Left cardiac atrium (tissue), 2 donors: ENCODE results near the gene SEMA6C. TPM values are rescaled to one million over a fixed set of nuclear protein-coding genes. Genes with fewer than 3 reads are reported as not detected.

Experiments
- total RNA-seq, 2 donors: library from RNA; stranded (reverse); fragmentation: NEBNext Ultra II Directional; extraction: Animal tissue kit (Norgen Biotek cat#: 25700); gene quantifications; one replicate each; pipeline ENCODE4 v1.2.1, GENCODE V29; 2021
- donor health status: DM: no; HTN: yes; CAD: no; lungs with severe emphysema.
- donor health status: DM: yes; HTN: yes; CAD: no.

SEMA6C gene
- total RNA-seq, 2 donors from 2014 or later = 23.6 to 37.0 TPM

Other genes starting within 250 kb of the SEMA6C start
- gene SETDB1, start 220.3 kb downstream of the SEMA6C start, total RNA-seq = 10 to 100 TPM; 16.3 to 19.9 TPM
- 100 to 1,000 TPM in 1 of 2 donors, 10 to 100 TPM in 1; 72.0 to 105 TPM for gene CERS2, start 171.8 kb downstream of the SEMA6C start, total RNA-seq
- under 1 TPM; 0.15 to 0.44 TPM for gene ANXA9, start 164.3 kb downstream of the SEMA6C start, total RNA-seq
- 10 to 100 TPM; 32.2 to 36.2 TPM for gene MINDY1, start 139.7 kb downstream of the SEMA6C start, total RNA-seq
- gene PRUNE1, start 138.2 kb downstream of the SEMA6C start, total RNA-seq = 10 to 100 TPM; 33.1 to 36.6 TPM
- gene BNIPL, start 110.0 kb downstream of the SEMA6C start, total RNA-seq = under 1 TPM; 0.15 to 0.16 TPM
- gene C1orf56, start 98.9 kb downstream of the SEMA6C start, total RNA-seq = 1 to 10 TPM; 4.8 to 6.5 TPM
- 10 to 100 TPM; 36.5 to 55.3 TPM for gene CDC42SE1, start 87.0 kb downstream of the SEMA6C start, total RNA-seq
- 1 to 10 TPM; 2.0 to 2.7 TPM for gene MLLT11, start 86.2 kb downstream of the SEMA6C start, total RNA-seq
- gene GABPB2, start 75.9 kb downstream of the SEMA6C start, total RNA-seq = 10 to 100 TPM; 13.4 to 15.6 TPM
- gene TNFAIP8L2, start 10.0 kb upstream of the SEMA6C start, total RNA-seq = 1 to 10 TPM; 2.1 to 5.3 TPM
- 10 to 100 TPM in 1 of 2 donors, 1 to 10 TPM in 1; 9.7 to 10.3 TPM for gene LYSMD1, start 19.3 kb upstream of the SEMA6C start, total RNA-seq
- gene SCNM1, start 19.5 kb upstream of the SEMA6C start, total RNA-seq = 10 to 100 TPM; 19.4 to 20.9 TPM
- not detected for gene TMOD4, start 29.4 kb upstream of the SEMA6C start, total RNA-seq
- 10 to 100 TPM; 38.3 to 48.4 TPM for gene VPS72, start 43.6 kb upstream of the SEMA6C start, total RNA-seq
- gene PIP5K1A, start 51.9 kb upstream of the SEMA6C start, total RNA-seq = 10 to 100 TPM; 34.7 to 46.9 TPM
- gene PSMD4, start 108.1 kb upstream of the SEMA6C start, total RNA-seq = 100 to 1,000 TPM; 134 to 136 TPM
- gene ZNF687, start 135.7 kb upstream of the SEMA6C start, total RNA-seq = 10 to 100 TPM; 12.8 to 15.6 TPM
- 10 to 100 TPM; 46.3 to 49.4 TPM for gene PI4KB, start 180.8 kb upstream of the SEMA6C start, total RNA-seq
- 10 to 100 TPM; 23.1 to 23.8 TPM for gene RFX5, start 200.6 kb upstream of the SEMA6C start, total RNA-seq
- 10 to 100 TPM; 30.6 to 82.2 TPM for gene SELENBP1, start 226.1 kb upstream of the SEMA6C start, total RNA-seq